Cardiac fibroblast (primary cell): Measurements from ENCODE around the gene NOTCH4.

Experiments used
- DNase-seq, 2 donors: peaks; one replicate each; pipeline versions ENCODE4 v3.0.0 to v3.0.0-alpha.2; 2010; ENCODE audit warnings: low read depth in 2 of 2
- H3K4me3 ChIP-seq, 2 donors: replicated peaks in 1 of 2; 1 replicate in 1 of 2; 2 replicates in 1 of 2; pipeline ENCODE4 v1.5.1; 2011; ENCODE audit warnings: low read depth in 2 of 2, low read length in 2 of 2, mild to moderate bottlenecking in 2 of 2, moderate library complexity in 1 of 2
- TF ChIP-seq, protein P1 (sequence below): IDR thresholded peaks from one replicate; pipeline ENCODE4 v1.5.1; 2011; ENCODE audit warnings: low read depth, mild to moderate bottlenecking, low read length, inconsistent platforms

The NOTCH4 gene

DNA sequence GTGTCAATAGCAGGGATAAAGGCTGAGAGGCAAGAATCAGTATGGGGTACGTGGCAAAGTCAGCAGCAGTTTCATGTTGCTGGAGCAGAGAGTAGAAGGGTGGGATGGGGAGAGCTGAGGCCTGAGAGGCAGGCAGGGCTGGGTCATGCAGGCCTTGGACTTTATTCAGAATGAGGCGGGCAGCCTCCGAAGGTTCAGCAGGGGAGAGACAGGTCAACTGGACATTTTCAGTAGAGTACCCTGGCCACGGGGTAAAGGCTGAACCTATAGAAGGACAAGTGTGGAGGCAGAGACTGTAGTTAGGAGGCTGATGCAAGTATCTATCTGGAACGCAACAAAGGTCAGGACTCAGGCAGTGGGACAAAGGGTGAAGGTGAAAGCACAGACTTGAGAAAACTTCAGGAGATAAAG is 13.7 kb downstream of the NOTCH4 start:
- DNase-seq, result no peak
- H3K4me3 ChIP-seq, result no peak overlapping the region
- TF ChIP-seq, protein P1, sequence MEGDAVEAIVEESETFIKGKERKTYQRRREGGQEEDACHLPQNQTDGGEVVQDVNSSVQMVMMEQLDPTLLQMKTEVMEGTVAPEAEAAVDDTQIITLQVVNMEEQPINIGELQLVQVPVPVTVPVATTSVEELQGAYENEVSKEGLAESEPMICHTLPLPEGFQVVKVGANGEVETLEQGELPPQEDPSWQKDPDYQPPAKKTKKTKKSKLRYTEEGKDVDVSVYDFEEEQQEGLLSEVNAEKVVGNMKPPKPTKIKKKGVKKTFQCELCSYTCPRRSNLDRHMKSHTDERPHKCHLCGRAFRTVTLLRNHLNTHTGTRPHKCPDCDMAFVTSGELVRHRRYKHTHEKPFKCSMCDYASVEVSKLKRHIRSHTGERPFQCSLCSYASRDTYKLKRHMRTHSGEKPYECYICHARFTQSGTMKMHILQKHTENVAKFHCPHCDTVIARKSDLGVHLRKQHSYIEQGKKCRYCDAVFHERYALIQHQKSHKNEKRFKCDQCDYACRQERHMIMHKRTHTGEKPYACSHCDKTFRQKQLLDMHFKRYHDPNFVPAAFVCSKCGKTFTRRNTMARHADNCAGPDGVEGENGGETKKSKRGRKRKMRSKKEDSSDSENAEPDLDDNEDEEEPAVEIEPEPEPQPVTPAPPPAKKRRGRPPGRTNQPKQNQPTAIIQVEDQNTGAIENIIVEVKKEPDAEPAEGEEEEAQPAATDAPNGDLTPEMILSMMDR, result no peak

DNA sequence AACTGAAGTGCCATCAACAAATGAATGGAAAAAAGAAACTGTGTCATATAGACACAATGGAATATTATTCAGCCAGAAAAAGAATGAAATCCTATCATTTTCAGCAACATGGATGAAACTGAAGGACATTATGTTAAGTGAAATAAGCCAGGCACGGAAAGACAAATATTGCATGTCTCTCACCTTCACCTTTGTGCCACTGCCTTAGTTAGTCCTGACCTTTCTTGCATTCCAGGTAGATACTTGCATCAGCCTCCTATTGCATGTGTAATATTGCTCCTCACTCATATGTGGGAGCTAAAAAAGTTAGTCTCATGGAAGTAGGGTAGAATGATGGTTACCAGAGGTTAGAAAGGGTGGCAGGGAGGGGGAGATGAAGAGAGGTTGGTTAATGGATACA is 14.9 kb downstream of the NOTCH4 start:
- TF ChIP-seq, protein P1, result no peak
- H3K4me3 ChIP-seq, result no peak overlapping the region
- no peak for DNase-seq

DNA sequence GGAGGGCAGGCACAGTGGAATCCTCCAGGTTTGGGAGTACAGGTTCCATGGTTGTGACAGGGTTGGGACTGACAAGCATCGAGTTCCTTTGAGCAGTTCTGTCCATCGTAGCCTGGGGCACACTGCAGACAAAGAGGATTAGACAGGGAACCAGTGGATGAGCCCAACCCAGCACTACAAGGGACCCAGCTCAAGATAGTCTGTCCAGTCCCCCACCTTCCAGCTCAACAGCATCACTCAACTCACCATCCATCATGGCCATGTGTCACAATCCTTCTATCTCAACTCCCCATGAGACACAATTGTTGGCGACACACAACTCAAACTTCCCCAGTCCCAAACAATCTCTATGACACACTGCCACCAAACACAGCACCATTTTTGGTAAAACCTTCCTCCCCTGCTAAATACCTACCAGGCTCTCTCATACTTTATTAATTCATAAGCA is 19.6 kb downstream of the NOTCH4 start:
- H3K4me3 ChIP-seq, result no peak overlapping the region
- no peak for DNase-seq
- TF ChIP-seq, protein P1, result no peak

DNA sequence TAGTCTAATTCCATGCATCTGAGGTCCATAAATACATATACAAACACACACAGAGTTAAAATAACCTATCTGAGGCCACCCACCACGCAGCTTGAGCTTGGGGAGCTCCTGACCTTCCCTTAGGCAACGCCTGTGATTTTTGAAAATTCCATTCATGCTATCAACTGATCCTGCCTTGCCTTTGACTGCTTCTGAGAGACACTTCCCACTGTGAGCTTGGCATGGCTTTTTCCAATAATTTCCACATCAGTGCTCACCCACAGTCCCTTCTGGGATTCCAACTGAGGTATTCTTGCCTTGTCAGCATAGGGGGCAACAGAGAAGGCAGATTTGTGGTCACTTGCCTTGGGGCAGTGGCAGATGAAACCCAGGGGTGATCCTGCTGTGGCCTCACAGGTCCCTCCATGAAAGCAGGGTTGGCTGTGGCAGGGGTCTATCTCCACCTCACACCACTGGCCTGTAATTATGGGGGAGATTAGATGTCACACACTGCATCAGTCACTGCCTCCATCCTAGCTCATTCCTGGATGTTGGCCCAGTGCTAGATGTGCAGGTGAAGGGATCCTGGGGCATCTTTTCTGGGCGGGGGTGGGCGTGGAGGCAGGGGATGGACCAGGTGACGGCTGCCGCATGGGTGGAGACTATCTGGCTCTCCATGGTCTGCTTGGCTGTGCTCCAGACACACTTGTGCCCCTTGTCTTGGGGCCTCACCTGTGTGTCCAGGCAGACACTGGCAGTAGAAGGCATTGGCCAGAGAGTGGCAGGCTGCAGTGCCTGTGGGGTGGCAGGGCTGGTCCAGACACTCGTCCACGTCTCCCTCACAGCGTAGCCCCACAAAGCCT is 20.2 kb downstream of the NOTCH4 start:
- no peak overlapping the region for H3K4me3 ChIP-seq
- TF ChIP-seq, protein P1, result no peak
- DNase-seq, result no peak

DNA sequence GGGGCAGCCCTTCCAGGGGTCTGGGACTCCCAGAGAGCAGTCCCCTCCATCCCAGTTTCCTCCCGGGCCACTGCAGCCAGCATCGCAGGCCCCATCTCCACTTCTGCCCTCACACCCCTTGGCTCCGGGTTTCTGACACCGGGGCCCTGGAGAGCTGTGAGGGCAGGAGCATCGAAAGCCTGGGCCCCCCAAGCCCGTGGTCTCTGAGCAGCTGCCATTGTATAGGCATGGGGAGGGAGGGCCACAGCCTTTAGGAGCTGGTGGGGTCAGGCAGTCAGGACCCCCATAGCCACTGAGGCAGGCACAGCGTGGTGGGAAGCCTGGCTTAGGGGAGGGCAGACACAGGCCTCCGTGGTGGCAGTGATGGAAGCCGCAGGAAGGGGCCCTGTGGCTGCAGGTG is 21.7 kb downstream of the NOTCH4 start:
- DNase-seq, result no peak
- no peak overlapping the region for H3K4me3 ChIP-seq
- TF ChIP-seq, protein P1, result no peak

DNA sequence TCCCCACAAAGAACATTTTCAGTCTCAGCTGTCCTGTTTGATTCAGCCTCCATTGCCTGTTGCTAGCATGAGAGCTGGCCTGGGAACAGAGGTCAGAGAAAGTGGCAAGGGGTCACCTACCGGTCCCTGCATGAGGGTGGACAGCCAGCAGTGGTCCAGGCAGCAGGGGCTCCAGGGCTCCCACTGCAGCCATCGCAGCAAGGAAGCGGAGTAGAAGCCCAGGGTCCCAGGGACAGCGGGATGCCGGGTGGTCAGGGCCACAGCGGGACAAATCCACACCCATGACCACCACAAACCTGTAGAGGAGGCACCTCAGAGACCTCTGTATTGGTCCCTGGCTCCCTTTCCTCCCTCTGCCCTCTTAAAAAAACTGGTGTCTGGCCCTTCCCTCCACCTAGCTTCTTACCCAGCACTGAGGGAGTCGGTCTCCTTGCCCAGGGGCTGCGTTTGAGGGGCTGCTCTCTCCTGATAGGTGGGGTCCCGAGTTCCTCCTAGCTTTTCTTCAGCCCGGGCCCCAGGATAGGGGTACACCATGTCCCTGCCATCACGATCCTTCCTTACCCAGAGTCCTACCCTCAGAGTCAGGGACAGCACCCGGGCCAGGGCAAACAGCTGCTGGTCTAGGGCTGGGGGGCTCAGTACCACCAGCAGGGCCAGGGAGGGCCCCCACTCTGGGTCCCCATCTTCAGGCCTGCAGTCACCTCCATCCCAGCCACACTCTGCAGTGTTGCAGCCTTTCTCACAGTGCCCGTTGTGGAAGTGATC is 23.0 kb downstream of the NOTCH4 start:
- TF ChIP-seq, protein P1, result no peak
- no peak overlapping the region for H3K4me3 ChIP-seq
- no peak for DNase-seq
